Thymus (tissue), 14 donors: Measurements from ENCODE around the gene MED13L. TPM values are rescaled to one million over a fixed set of nuclear protein-coding genes. Genes with fewer than 3 reads are reported as not detected.
A peak's percentile ranks its signal among the peaks of the same experiment; 100 is the strongest.

Experiments
- DNase-seq, 9 donors: peaks; one replicate each; pipeline ENCODE4 v3.0.0-alpha.2; 2013; ENCODE audit warnings: low spot score in 9 of 9, low read depth in 6 of 9, missing footprints in 1 of 9
- H3K27ac ChIP-seq, 2 donors: one replicate each; pipeline ENCODE4 v1.5.1; 2013; ENCODE audit warnings: control low read depth in 1 of 2, low read depth in 1 of 2, low read length in 1 of 2, mild to moderate bottlenecking in 1 of 2, moderate library complexity in 1 of 2
- H3K27me3 ChIP-seq, 2 donors: one replicate each; pipeline ENCODE4 v1.5.1; 2013; ENCODE audit warnings: low read length in 1 of 2; ENCODE audit not compliant: control insufficient read depth in 2 of 2, insufficient read depth in 1 of 2
- H3K36me3 ChIP-seq, 2 donors: one replicate each; pipeline ENCODE4 v1.5.1; 2013; ENCODE audit warnings: low read length in 1 of 2, mild to moderate bottlenecking in 1 of 2, moderate library complexity in 1 of 2; ENCODE audit not compliant: control insufficient read depth in 2 of 2, insufficient read depth in 2 of 2
- H3K4me1 ChIP-seq, 2 donors: one replicate each; pipeline ENCODE4 v1.5.1; 2013; ENCODE audit warnings: low read length in 2 of 2; ENCODE audit not compliant: control insufficient read depth in 2 of 2, insufficient read depth in 2 of 2
- H3K4me3 ChIP-seq, 2 donors: one replicate each; pipeline ENCODE4 v1.5.1; 2013; ENCODE audit warnings: low read length in 2 of 2, control low read depth in 1 of 2, mild to moderate bottlenecking in 1 of 2
- H3K9me3 ChIP-seq, 2 donors: one replicate each; pipeline ENCODE4 v1.5.1; 2013; ENCODE audit warnings: low read length in 1 of 2, mild to moderate bottlenecking in 1 of 2; ENCODE audit not compliant: control insufficient read depth in 2 of 2, insufficient read depth in 1 of 2
- WGBS: extraction: QIAGEN DNeasy Blood & Tissue Kit; methylation state at CpG from one replicate; pipeline ENCODE4 v1.1.7; 2013; 5-methylcytosine and 5-hydroxymethylcytosine counted together
- long read RNA-seq, 10 donors: transcript quantifications; one replicate each; lab custom pipeline, GENCODE V29; 2026
- polyA plus RNA-seq: library from polyadenylated mRNA; stranded (reverse); fragments of 200-250 nt; gene quantifications from one replicate; pipeline ENCODE4 v1.2.3, GENCODE V29; 2013
- total RNA-seq: library from RNA; stranded (reverse); fragments of 120-200 nt; gene quantifications from one replicate; pipeline ENCODE4 v1.2.4, GENCODE V29; 2013
- donor health status: healthy.

MED13L gene
- total RNA-seq = 141 TPM
- 34.0 TPM for polyA plus RNA-seq
- long read RNA-seq, donor 1, full-length matches to known transcripts = 2 of 2 reads
- long read RNA-seq, donor 1, partial matches to known transcripts = 0 of 2 reads
- long read RNA-seq, donor 1, other reads (novel, unspliced or antisense) = 0 of 2 reads
- long read RNA-seq, donor 2 = 0 reads
- long read RNA-seq, donor 3, full-length matches to known transcripts = 12 of 19 reads
- long read RNA-seq, donor 3, partial matches to known transcripts = 7 of 19 reads
- long read RNA-seq, donor 3, other reads (novel, unspliced or antisense) = 0 of 19 reads
- long read RNA-seq, donor 4, full-length matches to known transcripts = 7 of 7 reads
- long read RNA-seq, donor 4, partial matches to known transcripts = 0 of 7 reads
- long read RNA-seq, donor 4, other reads (novel, unspliced or antisense) = 0 of 7 reads
- long read RNA-seq, donor 5, full-length matches to known transcripts = 16 of 30 reads
- long read RNA-seq, donor 5, partial matches to known transcripts = 14 of 30 reads
- long read RNA-seq, donor 5, other reads (novel, unspliced or antisense) = 0 of 30 reads
- long read RNA-seq, donor 6, full-length matches to known transcripts = 14 of 28 reads
- long read RNA-seq, donor 6, partial matches to known transcripts = 14 of 28 reads
- long read RNA-seq, donor 6, other reads (novel, unspliced or antisense) = 0 of 28 reads
- long read RNA-seq, donor 7, full-length matches to known transcripts = 16 of 16 reads
- long read RNA-seq, donor 7, partial matches to known transcripts = 0 of 16 reads
- long read RNA-seq, donor 7, other reads (novel, unspliced or antisense) = 0 of 16 reads
- long read RNA-seq, donor 8, full-length matches to known transcripts = 7 of 7 reads
- long read RNA-seq, donor 8, partial matches to known transcripts = 0 of 7 reads
- long read RNA-seq, donor 8, other reads (novel, unspliced or antisense) = 0 of 7 reads
- long read RNA-seq, donor 9, full-length matches to known transcripts = 7 of 7 reads
- long read RNA-seq, donor 9, partial matches to known transcripts = 0 of 7 reads
- long read RNA-seq, donor 9, other reads (novel, unspliced or antisense) = 0 of 7 reads
- long read RNA-seq, donor 10, full-length matches to known transcripts = 11 of 17 reads
- long read RNA-seq, donor 10, partial matches to known transcripts = 6 of 17 reads
- long read RNA-seq, donor 10, other reads (novel, unspliced or antisense) = 0 of 17 reads

DNA sequence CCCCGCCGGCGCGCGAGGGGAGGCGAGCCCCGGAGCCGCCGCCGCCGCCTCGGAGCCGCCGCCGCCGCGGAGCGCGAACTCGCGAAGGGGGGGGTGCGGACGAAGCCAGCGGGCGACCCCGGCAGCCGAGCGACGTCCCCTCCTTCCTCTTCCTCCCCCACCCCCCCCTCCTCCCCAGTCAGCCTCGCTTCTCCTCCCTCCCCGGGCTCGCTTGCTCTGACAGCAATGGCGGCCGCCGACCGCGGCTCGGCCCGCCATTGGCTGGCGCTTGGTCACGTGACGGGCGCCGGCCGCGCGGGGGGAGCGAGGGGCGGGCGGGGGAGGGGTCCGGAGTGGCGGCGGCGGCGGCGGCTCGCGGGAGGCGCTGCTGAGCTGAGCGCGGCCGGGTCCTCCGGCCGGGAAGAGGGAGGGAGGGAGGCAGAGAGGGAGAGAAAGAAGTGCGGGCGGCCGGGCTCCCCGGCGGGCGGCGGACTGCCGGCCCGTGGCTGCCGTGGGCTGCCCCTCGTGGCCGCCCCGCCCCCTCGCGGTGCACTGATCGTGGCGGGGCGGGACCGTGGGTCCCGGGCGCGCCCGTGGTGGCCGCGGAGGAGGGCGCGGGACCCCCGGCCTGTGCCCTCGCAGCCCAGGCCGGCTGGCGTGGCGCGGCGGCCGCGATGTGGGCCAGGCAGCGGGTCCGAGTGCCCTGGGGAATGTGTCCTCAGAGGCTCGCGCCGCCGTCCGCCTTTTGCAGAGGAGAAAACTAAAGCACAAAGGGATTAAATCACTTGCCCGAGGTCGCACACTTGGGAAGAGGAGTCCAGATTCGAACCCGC, at the start of gene MED13L:
TSS of gene MED13L (minus strand) at position 227 of the 812 bp plus-strand sequence. CDS start 562 bp downstream, outside the sequence.
- H3K36me3 ChIP-seq = no peaks in the 10 kb centered on the region
- H3K4me3 ChIP-seq = peak within 1 kb of the TSS; percentile 96
- peak within 1 kb of the TSS; percentile 86 to 97 for H3K27ac ChIP-seq
- H3K27me3 ChIP-seq = no peaks in the 10 kb centered on the region
- peaks cover 0 to 4% of the 10 kb centered on the region in 2 donors for H3K9me3 ChIP-seq
- peaks cover 12 to 27% of the 10 kb centered on the region in 2 donors for H3K4me1 ChIP-seq
- WGBS = 2% methylated on average over 109 of the region's 111 CpGs
- DNase-seq = peak; percentile 56 to 94 (median 86)

DNA sequence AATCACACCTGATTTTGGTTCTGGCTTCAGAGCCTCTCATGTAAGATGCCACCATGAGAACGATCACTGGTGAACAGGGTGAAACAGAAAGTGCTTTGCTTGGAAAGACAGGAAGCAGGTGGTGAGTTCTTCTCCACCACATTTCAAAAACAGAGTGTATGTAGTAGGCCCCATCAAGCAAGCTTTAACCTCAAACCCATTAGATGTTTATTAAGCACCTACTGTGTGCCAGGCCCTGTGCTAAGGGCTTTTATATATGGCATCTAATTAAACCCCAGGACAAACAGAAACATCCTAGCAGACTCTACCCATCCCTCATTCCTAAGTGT, 47.8 kb upstream of the MED13L start:
- DNase-seq = peak; percentile 46 to 93 (median 78)
- Histone ChIP-seq H3K27me3 (no peaks in the 10 kb centered on the region), H3K27ac (peak overlapping the region; percentile 92 to 96), H3K36me3 (no peaks in the 10 kb centered on the region), H3K9me3 (peaks cover 0 to 4% of the 10 kb centered on the region in 2 donors), H3K4me3 (no peak overlapping the region), H3K4me1 (peaks cover 23 to 38% of the 10 kb centered on the region in 2 donors)
- WGBS = 2% methylated on average over 1 of the region's 1 CpG

DNA sequence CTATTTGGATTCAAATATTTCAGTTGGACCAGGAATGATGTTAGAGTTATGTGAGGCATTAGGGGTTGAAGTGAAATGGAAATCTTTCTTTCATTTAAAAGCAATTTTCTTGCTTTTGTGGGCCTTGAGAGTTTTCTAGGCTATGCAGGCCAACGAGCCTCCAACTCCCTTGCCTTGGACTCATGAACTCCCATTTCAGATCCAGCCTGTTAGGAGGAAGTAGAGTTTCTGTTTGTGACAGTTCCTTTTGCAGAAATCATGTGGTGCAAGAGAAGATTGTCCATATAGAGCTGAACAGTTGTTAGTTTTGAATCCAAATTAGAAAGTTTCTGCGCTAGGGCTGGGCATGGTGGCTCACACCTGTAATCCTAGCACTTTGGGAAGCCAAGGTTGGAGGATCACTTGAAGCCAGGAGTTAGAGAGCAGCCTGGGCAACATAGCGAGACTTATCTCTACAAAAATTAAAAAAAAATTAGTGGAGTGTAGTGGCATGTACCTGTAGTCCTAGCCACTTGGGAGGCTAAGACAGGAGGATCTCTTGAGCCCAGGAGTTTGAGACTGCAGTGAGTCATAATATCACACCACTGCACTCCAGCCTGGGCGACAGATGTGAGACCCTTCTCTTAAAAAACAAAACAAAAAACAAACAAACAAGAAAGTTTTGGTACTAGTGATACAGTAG, 47.3 kb upstream of the MED13L start:
- 61% methylated on average over 4 of the region's 4 CpGs for WGBS
- Histone ChIP-seq H3K9me3 (peaks cover 0 to 4% of the 10 kb centered on the region in 2 donors), H3K27me3 (no peaks in the 10 kb centered on the region), H3K27ac (peak overlapping the region; percentile 86 to 96), H3K4me3 (no peak overlapping the region), H3K36me3 (no peaks in the 10 kb centered on the region), H3K4me1 (peaks cover 28 to 43% of the 10 kb centered on the region in 2 donors)
- DNase-seq = peak in 2 of 9 donors; percentile 17 to 47

DNA sequence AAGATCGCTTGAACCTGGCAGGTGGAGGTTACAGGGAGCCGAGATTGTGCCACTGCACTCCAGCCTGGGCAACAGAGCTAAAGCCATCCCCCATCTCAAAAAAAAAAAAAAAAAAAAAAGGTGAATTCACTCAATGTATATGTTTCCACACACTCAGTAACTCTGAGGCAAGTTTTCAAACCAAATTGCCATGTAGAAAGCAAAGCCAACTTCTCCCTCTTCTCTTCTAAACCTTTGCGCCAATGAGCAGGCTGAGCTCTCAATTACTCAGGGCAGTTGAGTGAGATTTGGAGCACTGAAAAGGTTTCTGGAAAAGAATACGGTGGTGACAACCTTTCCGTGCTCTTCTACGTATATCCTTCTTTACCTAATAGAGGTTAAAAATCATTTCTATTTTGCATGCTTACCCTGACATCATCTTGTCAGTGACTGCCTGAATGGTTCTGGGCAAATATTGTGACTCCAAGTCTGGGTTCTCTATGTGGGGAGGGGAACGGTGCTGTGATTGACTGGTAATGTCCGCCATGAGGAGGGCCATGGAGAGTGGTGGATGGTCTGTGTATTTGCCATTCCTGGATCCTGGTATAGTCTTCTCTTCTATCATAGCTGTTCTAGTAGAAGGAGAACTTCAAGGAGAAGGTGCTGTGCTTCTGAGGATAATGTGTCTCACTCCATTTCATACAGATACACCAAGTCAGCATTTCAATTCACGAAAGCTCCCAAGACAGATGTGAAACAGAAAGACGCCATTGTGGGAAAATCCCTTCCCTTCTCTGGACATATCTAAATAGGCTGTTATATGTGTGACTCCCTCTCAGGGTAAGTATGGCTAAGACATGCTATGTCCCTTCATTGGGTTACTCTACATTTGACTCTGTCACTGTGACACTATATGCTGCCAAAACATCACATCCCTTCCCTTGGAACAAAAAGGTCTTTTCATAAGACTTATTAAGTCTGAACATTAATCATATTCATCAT, 46.2 kb upstream of the MED13L start:
- peaks cover 39 to 54% of the 10 kb centered on the region in 2 donors for H3K4me1 ChIP-seq
- H3K27me3 ChIP-seq = no peaks in the 10 kb centered on the region
- no peaks in the 10 kb centered on the region for H3K9me3 ChIP-seq
- peak overlapping the region in 1 of 2 donors; percentile 96 for H3K27ac ChIP-seq
- no peak overlapping the region for H3K4me3 ChIP-seq
- no peaks in the 10 kb centered on the region for H3K36me3 ChIP-seq
- peak in 1 of 9 donors; percentile 36 for DNase-seq
- 97% methylated on average over 10 of the region's 10 CpGs for WGBS

DNA sequence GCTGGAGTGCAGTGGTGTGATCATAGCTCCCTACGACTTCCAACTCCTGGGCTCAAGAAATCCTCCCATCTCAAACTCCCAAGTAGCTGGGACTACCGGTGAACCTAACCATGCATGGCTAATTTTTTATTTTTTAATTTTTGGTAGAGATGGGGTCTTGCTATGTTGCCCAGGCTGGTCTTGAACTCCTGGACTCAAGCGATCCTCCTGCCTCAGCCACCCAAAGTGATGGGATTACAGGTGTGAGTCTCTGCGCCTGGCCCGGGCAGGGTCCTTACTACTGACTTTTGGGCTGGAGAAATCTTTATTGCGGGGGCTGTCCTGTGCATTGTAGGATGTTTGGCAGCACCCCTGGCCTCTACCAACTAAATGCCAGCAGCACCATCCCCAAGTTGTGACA, 44.4 kb upstream of the MED13L start:
- no peak overlapping the region for H3K27ac ChIP-seq
- peaks cover 40 to 62% of the 10 kb centered on the region in 2 donors for H3K4me1 ChIP-seq
- no peaks in the 10 kb centered on the region for H3K27me3 ChIP-seq
- no peaks in the 10 kb centered on the region for H3K9me3 ChIP-seq
- no peak for DNase-seq
- 99% methylated on average over 6 of the region's 6 CpGs for WGBS
- H3K36me3 ChIP-seq = no peaks in the 10 kb centered on the region
- H3K4me3 ChIP-seq = no peak overlapping the region

DNA sequence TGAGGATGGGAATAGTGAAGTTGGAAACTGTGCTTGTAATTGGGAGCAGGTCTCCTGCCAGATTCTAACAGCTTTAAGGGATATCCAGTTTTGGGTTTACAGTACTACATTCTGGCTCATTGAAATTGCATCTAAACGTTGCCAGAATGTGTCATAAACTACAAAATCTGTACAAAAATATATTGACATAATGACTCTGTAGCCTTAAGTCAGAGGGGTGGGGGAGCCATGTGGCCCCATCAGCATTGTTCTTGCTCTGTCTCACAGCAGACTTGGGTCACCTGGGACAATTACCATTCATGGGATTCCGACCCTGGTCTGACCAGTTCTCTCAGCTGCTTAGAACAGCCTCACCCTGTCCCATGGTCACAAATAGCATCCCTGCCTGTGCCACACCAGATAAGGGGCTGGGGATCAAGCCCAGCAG, 43.3 kb upstream of the MED13L start:
- Histone ChIP-seq H3K27ac (peak overlapping the region; percentile 48 to 75), H3K4me3 (no peak overlapping the region), H3K4me1 (peaks cover 34 to 55% of the 10 kb centered on the region in 2 donors), H3K27me3 (no peaks in the 10 kb centered on the region), H3K9me3 (no peaks in the 10 kb centered on the region), H3K36me3 (no peaks in the 10 kb centered on the region)
- DNase-seq = no peak
- 86% methylated on average over 2 of the region's 2 CpGs for WGBS

DNA sequence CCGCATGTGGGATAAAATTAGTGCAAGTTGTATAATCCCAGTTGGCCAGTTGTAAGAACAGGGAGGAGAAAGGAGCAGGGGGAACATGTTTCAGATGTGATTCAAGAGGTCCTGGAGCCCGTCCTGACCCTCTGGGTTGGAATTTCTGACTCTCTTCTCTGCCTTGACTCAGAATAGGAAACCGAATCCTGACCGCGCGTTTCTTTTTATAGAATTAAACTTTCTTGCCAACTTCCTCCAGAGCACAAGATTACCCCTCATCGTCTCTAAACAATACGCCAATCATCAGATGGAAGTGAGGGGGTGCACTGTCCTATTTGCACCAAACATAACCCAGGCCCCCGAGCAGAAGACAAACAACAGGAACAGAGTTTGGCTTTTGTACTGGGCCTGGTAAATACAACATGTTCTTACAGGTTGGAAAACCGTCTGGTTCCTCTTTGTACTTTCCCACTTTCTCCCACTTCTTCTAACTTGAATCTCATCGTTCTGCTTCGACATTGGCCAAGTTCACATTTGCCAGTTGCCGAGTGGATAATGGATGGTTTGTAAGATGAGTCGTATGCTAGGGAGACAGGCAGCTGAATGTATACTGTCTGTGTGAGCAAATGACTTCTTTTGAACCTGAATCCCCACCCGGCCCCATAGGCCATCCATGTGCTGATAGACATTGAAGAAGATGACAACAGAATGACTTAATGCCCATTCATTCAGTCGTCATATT, 42.6 kb upstream of the MED13L start:
- Histone ChIP-seq H3K36me3 (no peaks in the 10 kb centered on the region), H3K27me3 (no peaks in the 10 kb centered on the region), H3K27ac (peak overlapping the region in 1 of 2 donors; percentile 75), H3K4me3 (peak overlapping the region; percentile 16 to 34), H3K4me1 (peaks cover 30 to 47% of the 10 kb centered on the region in 2 donors), H3K9me3 (no peaks in the 10 kb centered on the region)
- WGBS = 15% methylated on average over 16 of the region's 16 CpGs
- DNase-seq = peak in 7 of 9 donors; percentile 33 to 78 (median 56)
